SK-N-SH (cell line): ENCODE data around the gene RIPPLY3. TPM values are rescaled to one million over a fixed set of nuclear protein-coding genes. Genes with fewer than 3 reads are reported as not detected.

ENCODE experiments used
- CTCF ChIA-PET: fragments of 300-600, 350-600 bp; formaldehyde crosslinking; extraction: SDS; loops from one replicate; lab custom pipeline; 2021; lab: Yijun Ruan, JAX
- POLR2A ChIA-PET: fragments of 350-600 bp; sonication (Branson Sonifier 250); formaldehyde crosslinking; extraction: SDS; loops from one replicate; lab custom pipeline; 2020; ENCODE audit warnings: antibody characterized with exemption, inconsistent platforms; lab: Yijun Ruan, JAX
- DNase-seq: peaks from one replicate; pipeline ENCODE4 v3.0.0; 2012
- H2AFZ ChIP-seq: fragments of 200-600 bp; sonication (generic); 2 replicates; pipeline ENCODE4 v1.8.1; 2016; ENCODE audit warnings: antibody characterized with exemption, mild to moderate bottlenecking, low read depth
- H3F3A ChIP-seq: fragments of 200-600 bp; sonication (generic); replicated peaks from 2 replicates; pipeline ENCODE3; 2016; ENCODE audit warnings: antibody characterized with exemption, mild to moderate bottlenecking; ENCODE audit not compliant: insufficient read depth
- H3K27ac ChIP-seq, 2 experiments: fragments of 200-500 bp in 1 of 2; fragments of 200-600 bp in 1 of 2; sonication (Bioruptor generic) in 1 of 2; sonication (generic), shearing (Covaris generic) in 1 of 2; 2 replicates each; pipeline versions ENCODE4 v1.5.1 to v1.6.1; 2014 to 2016; ENCODE audit warnings: low read depth in 2 of 2, inconsistent platforms in 1 of 2, low read length in 1 of 2, mild to moderate bottlenecking in 1 of 2, mixed read lengths in 1 of 2
- H3K27me3 ChIP-seq: fragments of 200-600 bp; sonication (generic), shearing (Covaris generic); 2 replicates; pipeline ENCODE4 v1.6.1; 2016; ENCODE audit warnings: mixed run types; ENCODE audit not compliant: insufficient read depth
- H3K36me3 ChIP-seq, 2 experiments: fragments of 200-500 bp in 1 of 2; fragments of 200-600 bp in 1 of 2; sonication (Bioruptor generic) in 1 of 2; sonication (generic) in 1 of 2; replicated peaks in 1 of 2; 2 replicates each; pipeline versions ENCODE3 to v1.5.1; 2014 to 2016; ENCODE audit warnings: low read length in 1 of 2, mild to moderate bottlenecking in 1 of 2; ENCODE audit not compliant: insufficient read depth in 2 of 2, control insufficient read depth in 1 of 2
- H3K4me1 ChIP-seq, 2 experiments: fragments of 200-500 bp in 1 of 2; fragments of 200-600 bp in 1 of 2; sonication (Bioruptor generic) in 1 of 2; sonication (generic), shearing (Covaris generic) in 1 of 2; 2 replicates each; pipeline versions ENCODE4 v1.5.1 to v1.6.1; 2014 to 2016; ENCODE audit warnings: low read depth in 1 of 2, low read length in 1 of 2, mixed run types in 1 of 2; ENCODE audit not compliant: insufficient read depth in 2 of 2, control insufficient read depth in 1 of 2
- H3K4me2 ChIP-seq: fragments of 200-600 bp; sonication (generic), shearing (Covaris generic); 2 replicates; pipeline ENCODE4 v1.6.1; 2017; ENCODE audit warnings: mixed run types
- H3K4me3 ChIP-seq, 2 experiments: fragments of 200-500 bp in 1 of 2; fragments of 200-600 bp in 1 of 2; sonication (Bioruptor generic) in 1 of 2; sonication (generic), shearing (Covaris generic) in 1 of 2; 2 replicates each; pipeline versions ENCODE4 v1.5.1 to v1.8.1; 2014 to 2016; ENCODE audit warnings: low read depth in 2 of 2, inconsistent platforms in 1 of 2, low read length in 1 of 2, mild to moderate bottlenecking in 1 of 2, mixed read lengths in 1 of 2, moderate library complexity in 1 of 2
- H3K79me2 ChIP-seq: fragments of 200-600 bp; sonication (generic); 2 replicates; pipeline ENCODE4 v1.8.1; 2017; ENCODE audit warnings: mild to moderate bottlenecking; ENCODE audit not compliant: insufficient read depth
- H3K9ac ChIP-seq: fragments of 200-600 bp; sonication (generic); 2 replicates; pipeline ENCODE4 v1.6.1; 2017; ENCODE audit warnings: mixed run types
- H3K9me2 ChIP-seq: fragments of 200-600 bp; sonication (generic); 2 replicates; pipeline ENCODE4 v1.6.1; 2017; ENCODE audit warnings: mixed run types
- H3K9me3 ChIP-seq: fragments of 200-600 bp; sonication (generic); 2 replicates; pipeline ENCODE4 v1.6.1; 2017; ENCODE audit warnings: mixed run types, mild to moderate bottlenecking, moderate library complexity
- H4K20me1 ChIP-seq: fragments of 200-600 bp; sonication (generic); 2 replicates; pipeline ENCODE4 v1.6.1; 2017; ENCODE audit warnings: mild to moderate bottlenecking, mixed run types; ENCODE audit not compliant: insufficient read depth
- CHD2 ChIP-seq: fragments of 150-350 bp; IDR thresholded peaks from 2 replicates; pipeline ENCODE4 v1.6.1; 2018; ENCODE audit warnings: low read length; ENCODE audit not compliant: partially characterized antibody
- CTCF ChIP-seq: fragments of 200-600 bp; sonication (generic); IDR thresholded peaks from 2 replicates; pipeline ENCODE4 v1.6.1; 2017; ENCODE audit warnings: antibody characterized with exemption, mild to moderate bottlenecking, moderate library complexity
- ELF1 ChIP-seq: IDR thresholded peaks from 2 replicates; pipeline ENCODE4 v1.4.0; 2012
- EP300 ChIP-seq, 2 experiments: IDR thresholded peaks; 2 replicates each; pipeline versions ENCODE4 v1.4.0 to v1.6.1; 2012; ENCODE audit warnings: borderline replicate concordance in 1 of 2, low read depth in 1 of 2, low read length in 1 of 2
- GATA2 ChIP-seq: sonication (generic); formaldehyde crosslinking; IDR thresholded peaks from 2 replicates; pipeline ENCODE4 v1.5.0; 2020; ENCODE audit warnings: mild to moderate bottlenecking, missing genetic modification reagents
- IRF3 ChIP-seq: fragments of 150-350 bp; IDR thresholded peaks from 2 replicates; pipeline ENCODE4 v1.6.1; 2016; ENCODE audit warnings: mild to moderate bottlenecking, low read depth, low read length
- JUND ChIP-seq: IDR thresholded peaks from 2 replicates; pipeline ENCODE4 v1.4.0; 2012
- MEF2A ChIP-seq: IDR thresholded peaks from 2 replicates; pipeline ENCODE4 v1.4.0; 2012; ENCODE audit warnings: low read depth, borderline replicate concordance
- POLR2AphosphoS5 ChIP-seq: IDR thresholded peaks from 2 replicates; pipeline ENCODE4 v1.6.1; 2012; ENCODE audit warnings: low read depth, low read length
- REST ChIP-seq: IDR thresholded peaks from 2 replicates; pipeline ENCODE4 v1.6.1; 2012; ENCODE audit warnings: mild to moderate bottlenecking, low read depth, low read length, moderate library complexity
- SIN3A ChIP-seq: IDR thresholded peaks from 2 replicates; pipeline ENCODE4 v1.6.1; 2012; ENCODE audit warnings: low read depth, mild to moderate bottlenecking, low read length, moderate library complexity, borderline replicate concordance
- SMC3 ChIP-seq: IDR thresholded peaks from 2 replicates; pipeline ENCODE4 v1.6.1; 2012; ENCODE audit warnings: low read depth, low read length, improper control_type of control experiment
- TEAD4 ChIP-seq: IDR thresholded peaks from 2 replicates; pipeline ENCODE4 v1.4.0; 2012; ENCODE audit warnings: mild to moderate bottlenecking, borderline replicate concordance; ENCODE audit not compliant: insufficient read depth
- USF2 ChIP-seq: fragments of 150-350 bp; IDR thresholded peaks from 2 replicates; pipeline ENCODE4 v1.6.1; 2017; ENCODE audit warnings: antibody characterized with exemption, low read length, low read depth, borderline replicate concordance
- YY1 ChIP-seq: IDR thresholded peaks from 2 replicates; pipeline ENCODE4 v1.4.0; 2012; ENCODE audit warnings: low read depth, mild to moderate bottlenecking
- ZBTB33 ChIP-seq: IDR thresholded peaks from 2 replicates; pipeline ENCODE4 v1.4.0; 2012; ENCODE audit warnings: low read depth, borderline replicate concordance
- WGBS: methylation state at CpG from one replicate; pipeline ENCODE4 v1.1.6; 2017; ENCODE audit warnings: low lambda C conversion rate; 5-methylcytosine and 5-hydroxymethylcytosine counted together
- polyA plus RNA-seq, 3 experiments: library from polyadenylated mRNA; depleted of rRNA; stranded (reverse); fragments of >200 nt; gene quantifications; 2 replicates each; pipeline ENCODE4 v1.2.3, GENCODE V29; 2012

The RIPPLY3 gene
- polyA plus RNA-seq, 1 of the 3 experiments (the other 2 are of a cell fraction) = 0.03 TPM

GRCh38 chr21:36962098-36962780 lies 44.3 kb upstream of the RIPPLY3 start:
- POLR2A ChIA-PET = interaction anchor here (1.0 kb wide), 1 partner anchor 15 kb away, joined by 3 read pairs; no protein-coding TSS in a partner anchor

GRCh38 chr21:36964398-36964797 lies 42.1 kb upstream of the RIPPLY3 start:
- WGBS = 93% methylated on average over 4 of the region's 4 CpGs
- no peaks in the 10 kb centered on the region for H3K9me3 ChIP-seq
- peaks cover 5 to 24% of the 10 kb centered on the region in 2 experiments for H3K36me3 ChIP-seq
- H3F3A ChIP-seq = peaks cover 2% of the 10 kb centered on the region
- H4K20me1 ChIP-seq = no peaks in the 10 kb centered on the region
- DNase-seq = no peak
- CTCF ChIA-PET = interaction anchor here (0.9 to 6.0 kb wide), 5 partner anchors 11 to 45 kb away, joined by 3 to 38 read pairs (median 5); no protein-coding TSS in a partner anchor
- no peak overlapping the region for H2AFZ ChIP-seq
- H3K4me3 ChIP-seq = no peak overlapping the region
- H3K27ac ChIP-seq = no peak overlapping the region
- H3K27me3 ChIP-seq = no peaks in the 10 kb centered on the region
- H3K4me1 ChIP-seq = peaks cover 3 to 12% of the 10 kb centered on the region in 2 experiments; a peak in 2 of 4 replicates
- H3K9ac ChIP-seq = no peak overlapping the region
- H3K9me2 ChIP-seq = no peaks in the 10 kb centered on the region
- peaks cover 16% of the 10 kb centered on the region for H3K79me2 ChIP-seq
- no peak overlapping the region for H3K4me2 ChIP-seq
- POLR2A ChIA-PET = no interaction called here
- TF ChIP-seq YY1 = no peak
- no peak for TF ChIP-seq EP300 (IDR thresholded peaks at IDR 0.05; ENCODE audit: borderline replicate concordance in 1 of 2, low read depth in 1 of 2, low read length in 1 of 2)
- TF ChIP-seq GATA2 (CRISPR knock-in tag) = no peak
- no peak for TF ChIP-seq CTCF
- TF ChIP-seq SMC3 = no peak
- no peak for TF ChIP-seq REST
- no peak for TF ChIP-seq SIN3A
- no peak for TF ChIP-seq ZBTB33
- no peak for TF ChIP-seq USF2
- TF ChIP-seq IRF3 = no peak
- TF ChIP-seq MEF2A = no peak
- TF ChIP-seq TEAD4 = no peak
- TF ChIP-seq POLR2AphosphoS5 = no peak
- TF ChIP-seq JUND = no peak
- no peak for TF ChIP-seq CHD2

More at GRCh38 chr21:36962098-36962780, 44.3 kb upstream of the RIPPLY3 start:
- Histone ChIP-seq H3F3A (peaks cover 2% of the 10 kb centered on the region), H3K9me3 (no peaks in the 10 kb centered on the region), H3K79me2 (peaks cover 16% of the 10 kb centered on the region), H3K4me2 (no peak overlapping the region), H2AFZ (no peak overlapping the region), H3K9me2 (no peaks in the 10 kb centered on the region), H4K20me1 (no peaks in the 10 kb centered on the region), H3K36me3 (peaks cover 2 to 24% of the 10 kb centered on the region in 2 experiments), H3K27me3 (no peaks in the 10 kb centered on the region), H3K4me3 (no peak overlapping the region), H3K9ac (no peak overlapping the region)
- CTCF ChIA-PET = interaction anchor here (0.9 to 1.8 kb wide), 5 partner anchors 9 to 30 kb away, joined by 3 to 5 read pairs (median 4); no protein-coding TSS in a partner anchor
- DNase-seq = peak; percentile 38
- peak; percentile 46; the same call in 1 of the 2 replicates for TF ChIP-seq GATA2 (CRISPR knock-in tag)
- TF ChIP-seq ELF1 = no peak
- TF ChIP-seq, all 33 proteins: peak for 1
- peaks cover 3 to 12% of the 10 kb centered on the region in 2 experiments; a peak in 2 of 4 replicates for H3K4me1 ChIP-seq
- H3K27ac ChIP-seq = no peak overlapping the region
- 86% methylated on average over 10 of the region's 11 CpGs for WGBS
